ENCODE results near the gene SYT5. TPM values are rescaled to one million over a fixed set of nuclear protein-coding genes. Genes with fewer than 3 reads are reported as not detected.

Gene SYT5
- total RNA-seq, 1 donor from 2014 or later = not detected

Small RNAs within 50 kb of the gene (microRNA-seq; reads per million reads assigned to microRNA genes)
- not detected for gene MIR7975 (ENCODE audit: borderline number of aligned reads)

Other genes starting within 250 kb of the SYT5 start
- gene NLRP7, start 232.8 kb downstream of the SYT5 start, total RNA-seq = not detected
- gene NLRP2, start 213.9 kb downstream of the SYT5 start, total RNA-seq = 0.67 TPM
- gene GP6, start 142.0 kb downstream of the SYT5 start, total RNA-seq = not detected
- gene RDH13, start 117.1 kb downstream of the SYT5 start, total RNA-seq = 52.0 TPM
- gene EPS8L1, start 104.4 kb downstream of the SYT5 start, total RNA-seq = 2.7 TPM
- gene PPP1R12C, start 62.7 kb downstream of the SYT5 start, total RNA-seq = 141 TPM
- gene TNNT1, start 31.1 kb downstream of the SYT5 start, total RNA-seq = 50.2 TPM
- gene TNNI3, start 22.6 kb downstream of the SYT5 start, total RNA-seq = 5,071 TPM
- 0.87 TPM for gene DNAAF3, start 13.7 kb downstream of the SYT5 start, total RNA-seq
- gene PTPRH, start 29.2 kb upstream of the SYT5 start, total RNA-seq = 0.47 TPM
- 1.9 TPM for gene TMEM86B, start 48.5 kb upstream of the SYT5 start, total RNA-seq
- gene PPP6R1, start 78.7 kb upstream of the SYT5 start, total RNA-seq = 39.2 TPM
- gene HSPBP1, start 99.8 kb upstream of the SYT5 start, total RNA-seq = 28.6 TPM
- gene BRSK1, start 103.7 kb upstream of the SYT5 start, total RNA-seq = 1.9 TPM
- 1.2 TPM for gene TMEM150B, start 145.1 kb upstream of the SYT5 start, total RNA-seq
- 7.2 TPM for gene KMT5C, start 159.6 kb upstream of the SYT5 start, total RNA-seq
- gene COX6B2, start 174.4 kb upstream of the SYT5 start, total RNA-seq = not detected
- not detected for gene GARIN5B, start 183.0 kb upstream of the SYT5 start, total RNA-seq
- not detected for gene IL11, start 190.2 kb upstream of the SYT5 start, total RNA-seq
- not detected for gene TMEM190, start 196.5 kb upstream of the SYT5 start, total RNA-seq
- 0.25 TPM for gene TMEM238, start 204.0 kb upstream of the SYT5 start, total RNA-seq
- gene RPL28, start 205.6 kb upstream of the SYT5 start, total RNA-seq = 557 TPM
- gene UBE2S, start 227.5 kb upstream of the SYT5 start, total RNA-seq = 24.5 TPM